GM18867 (cell line): Measurements from ENCODE around the gene NR2C1.
A peak's percentile ranks its signal among the peaks of the same experiment; 100 is the strongest.
"Not testable (repeated sequence)": the region's sequence is repeated elsewhere in the genome, so short reads cannot be mapped to it uniquely, and the experiment has no call there.

Source experiments
- ATAC-seq: cut with Tn5 transposase; IDR thresholded peaks from one replicate; pipeline ENCODE4 v1.9.1; 2021; ENCODE audit warnings: mild to moderate bottlenecking, moderate library complexity; ENCODE audit not compliant: unreplicated experiment

NR2C1 gene

DNA sequence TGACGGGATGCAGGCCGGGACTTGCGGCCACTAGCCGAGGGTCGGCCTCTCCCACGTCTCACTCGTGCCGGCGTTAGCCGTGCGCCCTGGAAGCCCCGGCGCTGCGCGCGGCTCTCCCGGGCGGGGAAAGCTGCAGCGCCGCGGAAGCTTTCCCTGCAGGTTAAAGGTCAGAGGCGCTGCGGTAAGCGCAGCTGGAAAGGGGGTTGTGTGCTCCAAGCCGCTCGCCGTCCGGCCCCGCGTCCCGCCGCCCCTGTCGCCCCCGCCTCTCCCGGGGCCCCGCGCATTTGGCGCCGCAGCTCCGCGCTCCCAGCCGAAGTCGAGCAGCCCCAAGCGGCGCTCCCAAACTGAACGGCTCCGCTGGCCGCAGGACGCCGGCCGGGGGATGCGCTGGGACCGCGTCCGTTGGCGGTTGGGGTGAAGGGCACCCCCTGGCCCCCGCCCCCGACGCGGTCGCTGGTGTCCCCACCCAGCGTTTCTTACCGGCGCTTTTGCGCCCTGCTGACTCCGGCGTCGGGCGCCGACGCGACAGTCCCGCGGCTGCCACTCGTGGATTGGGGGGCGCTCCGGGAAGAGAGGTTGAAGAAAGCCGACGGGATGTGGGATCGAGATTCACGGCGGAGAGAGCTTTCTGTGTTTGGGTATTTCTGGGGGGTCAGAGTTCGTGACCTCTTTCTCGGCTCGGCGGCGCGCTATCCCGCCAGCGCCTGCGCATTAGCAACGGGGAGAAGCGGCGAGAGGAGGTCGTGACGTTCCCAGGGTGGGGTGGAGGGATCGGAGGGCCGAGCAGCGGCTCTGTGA is at the start of gene NR2C1:
Gene NR2C1 (minus strand): TSS at position 719 of the 798 bp plus-strand sequence. CDS start 6,234 bp downstream, outside the sequence.
- ATAC-seq, result peak; percentile 97

DNA sequence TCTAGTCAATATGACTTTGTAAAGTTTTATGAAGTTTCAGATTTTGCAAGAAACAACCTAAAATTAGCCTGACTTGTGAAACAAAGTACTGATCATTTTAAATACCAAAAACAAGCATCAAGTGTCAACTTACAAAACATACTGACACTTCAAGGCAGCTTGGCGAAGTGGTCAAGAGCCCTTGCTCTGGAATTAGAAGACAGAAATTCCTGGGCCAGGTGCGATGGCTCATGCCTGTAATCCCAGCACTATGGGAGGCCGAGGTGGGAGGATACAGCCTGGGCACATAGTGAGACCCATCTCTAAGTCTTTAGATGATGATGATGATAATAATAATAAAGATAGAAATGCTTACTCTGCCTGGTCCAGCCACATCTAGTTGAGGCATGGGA is 45.4 kb upstream of the NR2C1 start:
- ATAC-seq, result no peak

DNA sequence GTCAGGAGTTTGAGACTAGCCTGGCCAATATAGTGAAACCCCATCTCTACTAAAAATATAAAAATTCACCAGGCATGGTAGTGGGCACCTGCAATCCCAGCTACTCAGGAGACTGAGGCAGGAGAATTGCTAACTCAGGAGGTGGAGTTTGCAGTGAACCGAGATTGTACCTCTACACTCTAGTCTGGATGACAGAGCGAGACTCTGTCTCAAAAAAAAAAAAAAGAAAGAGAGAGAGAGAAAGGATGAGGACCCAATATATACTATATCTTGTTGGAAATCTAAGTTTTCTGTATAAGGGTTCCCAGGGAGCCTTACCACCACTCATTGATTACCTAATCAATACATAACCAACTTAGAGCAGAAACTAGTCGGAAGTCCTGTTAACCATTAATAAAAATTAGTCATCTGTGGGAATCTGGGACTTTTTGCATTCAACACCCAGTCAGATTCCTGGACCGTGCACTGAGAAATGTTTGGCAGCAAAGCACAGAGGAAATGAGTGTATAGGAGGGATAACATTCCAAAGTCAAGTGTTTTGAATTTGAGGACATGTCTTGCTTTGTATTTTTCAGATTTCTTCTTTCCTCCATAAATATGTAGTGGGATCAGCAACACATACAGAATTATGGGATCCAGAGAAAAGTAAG is 44.8 kb upstream of the NR2C1 start:
- no peak for ATAC-seq

DNA sequence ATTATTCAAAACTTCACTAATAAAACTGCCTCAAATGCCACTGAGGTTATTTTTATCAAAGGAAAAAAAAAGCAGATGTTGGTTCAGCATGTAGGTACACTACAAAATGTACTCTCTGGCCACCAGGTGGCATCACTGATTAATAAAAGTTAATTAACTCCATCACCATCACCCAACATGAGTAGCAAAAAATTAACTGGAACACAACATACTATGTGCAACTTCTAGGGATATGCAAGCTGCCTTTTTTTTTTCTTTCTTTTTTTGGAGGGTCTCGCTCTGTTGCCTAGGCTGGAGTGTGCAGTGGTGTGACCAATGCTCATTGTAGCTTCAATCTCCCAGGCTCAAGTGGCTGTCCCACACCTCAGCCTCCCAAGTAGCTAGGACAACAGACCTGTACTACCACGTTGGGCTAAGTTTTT is 43.8 kb upstream of the NR2C1 start:
- peak; percentile 68 for ATAC-seq

DNA sequence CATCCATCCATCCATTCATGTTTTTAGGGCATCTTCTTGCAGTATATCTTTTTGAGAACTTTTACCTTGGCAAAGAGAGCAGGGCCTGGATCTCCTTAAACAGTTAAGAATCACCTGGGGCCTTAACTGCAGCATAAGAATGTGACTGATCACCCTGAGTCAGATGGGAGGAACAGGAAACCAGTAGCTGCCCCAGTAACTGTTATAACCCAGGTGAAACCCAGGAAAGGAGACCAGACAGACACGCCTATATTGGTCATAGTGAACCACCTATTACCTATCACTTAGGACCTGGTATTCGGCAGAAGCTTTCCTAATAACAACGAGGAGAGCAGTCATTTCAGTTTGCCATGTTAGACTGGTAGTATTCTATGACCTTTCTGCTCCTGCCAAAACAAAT is 43.4 kb upstream of the NR2C1 start:
- peak; percentile 51 for ATAC-seq

DNA sequence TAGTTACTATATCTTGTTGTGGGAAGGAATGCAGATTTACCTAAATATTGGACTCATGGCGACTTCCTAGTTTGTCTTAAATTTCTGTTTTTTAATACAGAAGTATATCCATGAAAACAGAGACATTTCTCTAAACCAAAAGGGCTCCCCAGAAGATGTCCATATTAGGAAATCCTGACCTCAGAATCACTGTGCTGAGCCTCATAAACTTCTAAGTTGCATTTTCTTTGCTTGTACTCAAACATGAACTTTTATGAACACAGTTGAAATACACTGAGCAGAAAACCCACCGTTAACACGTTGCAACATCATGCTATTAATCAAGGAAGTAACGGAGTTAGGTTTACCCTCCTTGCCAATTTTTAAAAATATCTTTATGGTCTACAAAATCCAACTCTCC is 42.9 kb upstream of the NR2C1 start:
- ATAC-seq, result no peak

DNA sequence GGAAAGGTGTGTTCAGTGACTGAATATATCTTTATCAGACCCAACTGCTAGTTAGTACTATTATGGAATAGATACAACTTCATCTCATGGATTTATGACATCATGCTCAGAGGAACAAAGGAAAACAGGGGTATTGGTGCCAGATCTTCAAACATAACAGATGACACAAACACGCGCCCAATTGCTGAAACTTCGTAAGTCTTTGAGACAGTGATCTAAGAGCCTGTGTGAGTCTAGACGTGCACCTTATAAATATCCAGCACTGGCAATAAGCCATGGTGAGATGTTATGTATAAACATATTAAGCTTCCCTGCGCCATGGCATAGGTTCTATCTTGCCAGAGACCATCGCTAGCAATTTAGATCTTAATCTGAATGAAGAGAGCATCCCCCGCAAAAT is 42.2 kb upstream of the NR2C1 start:
- no peak for ATAC-seq

DNA sequence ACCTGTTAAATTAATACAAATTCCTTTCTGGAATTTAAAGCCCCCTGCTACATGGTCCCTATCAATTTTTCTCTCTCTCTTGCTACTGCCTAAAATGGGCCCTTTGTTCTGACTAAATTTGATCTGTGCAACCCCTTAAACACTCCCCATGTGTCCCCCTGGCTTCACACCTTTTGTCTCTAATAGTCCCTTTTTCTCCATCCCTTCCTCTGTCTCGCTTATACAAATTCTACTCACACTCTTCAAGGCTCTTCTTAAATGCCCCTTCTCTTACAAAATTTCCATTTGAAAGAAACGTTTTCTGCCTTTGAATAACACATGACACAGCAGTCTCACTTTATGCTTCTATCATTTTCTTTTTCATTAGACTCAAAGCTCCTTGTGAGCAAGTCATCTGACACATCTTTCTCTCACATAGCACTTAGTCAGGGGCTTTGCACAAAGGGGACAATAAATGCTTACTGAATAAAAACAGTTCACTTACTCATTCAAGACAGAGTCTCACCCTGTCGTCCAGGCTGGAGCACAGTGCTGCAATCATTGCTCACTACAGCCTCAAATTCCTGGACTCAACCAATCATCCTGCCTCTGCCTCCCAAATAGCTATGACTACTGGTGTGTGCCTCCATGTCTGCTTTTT is 41.5 kb upstream of the NR2C1 start:
- ATAC-seq, result no peak

DNA sequence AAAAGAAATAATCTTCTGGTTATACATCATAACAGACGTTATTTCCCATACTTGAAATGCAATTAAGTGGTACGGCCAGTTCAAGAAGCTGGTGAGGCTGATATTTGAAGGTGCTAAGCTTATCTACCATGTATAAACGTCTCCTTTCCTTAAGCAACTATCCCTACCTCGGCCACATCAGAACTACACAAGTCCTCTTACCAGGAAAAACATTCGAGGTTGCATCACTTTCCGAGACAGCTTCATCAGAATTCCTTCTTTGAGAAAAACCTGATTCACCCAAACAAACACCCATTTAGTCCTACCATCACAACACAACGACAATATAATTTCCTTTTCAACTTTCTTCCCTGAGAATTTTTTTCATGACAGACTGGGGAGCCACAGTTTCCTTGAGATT is 33.9 kb upstream of the NR2C1 start:
- no peak for ATAC-seq

DNA sequence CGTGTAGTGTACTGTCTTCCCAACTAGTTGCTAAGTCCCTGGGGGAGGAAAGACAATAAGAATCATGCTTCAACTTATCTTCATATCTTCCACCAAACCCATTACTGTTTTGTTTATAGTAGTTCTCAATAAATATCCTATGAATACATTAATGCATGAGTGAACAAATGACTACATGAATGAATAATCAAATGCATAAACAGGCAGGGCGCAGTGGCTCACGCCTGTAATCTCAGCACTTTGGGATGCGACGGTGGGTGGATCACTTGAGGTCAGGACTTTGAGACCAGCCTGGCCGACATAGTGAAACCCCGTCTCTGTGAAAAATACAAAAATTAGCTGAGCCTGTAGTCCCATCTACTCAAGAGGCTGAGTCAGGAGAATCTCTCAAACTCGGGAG is 32.1 kb upstream of the NR2C1 start:
- no peak for ATAC-seq

DNA sequence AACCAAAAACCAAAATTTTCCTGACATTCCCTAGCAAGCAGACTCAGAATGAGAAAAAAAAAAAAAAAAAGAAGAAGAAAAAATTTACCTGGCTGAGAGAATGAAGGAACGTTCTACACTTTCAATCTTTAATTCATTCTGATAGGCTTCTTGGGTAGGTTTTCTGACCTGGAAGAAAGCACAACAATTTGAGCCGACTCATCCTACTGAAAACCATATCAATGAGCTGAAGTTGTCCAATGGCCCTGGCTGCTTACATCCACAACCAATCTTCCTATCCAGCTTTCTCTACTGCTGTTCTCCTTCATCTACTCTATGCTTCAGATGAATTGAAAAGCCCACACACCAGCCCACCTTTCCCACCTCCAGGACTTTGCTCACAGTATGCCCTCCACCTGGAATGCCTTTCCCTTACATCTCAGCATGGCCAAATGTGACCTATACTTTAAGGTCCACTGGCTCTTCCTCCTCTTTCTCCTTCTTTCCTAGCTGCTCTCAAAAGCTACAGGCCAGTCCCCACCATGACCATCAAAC is 31.6 kb upstream of the NR2C1 start:
- no peak for ATAC-seq

DNA sequence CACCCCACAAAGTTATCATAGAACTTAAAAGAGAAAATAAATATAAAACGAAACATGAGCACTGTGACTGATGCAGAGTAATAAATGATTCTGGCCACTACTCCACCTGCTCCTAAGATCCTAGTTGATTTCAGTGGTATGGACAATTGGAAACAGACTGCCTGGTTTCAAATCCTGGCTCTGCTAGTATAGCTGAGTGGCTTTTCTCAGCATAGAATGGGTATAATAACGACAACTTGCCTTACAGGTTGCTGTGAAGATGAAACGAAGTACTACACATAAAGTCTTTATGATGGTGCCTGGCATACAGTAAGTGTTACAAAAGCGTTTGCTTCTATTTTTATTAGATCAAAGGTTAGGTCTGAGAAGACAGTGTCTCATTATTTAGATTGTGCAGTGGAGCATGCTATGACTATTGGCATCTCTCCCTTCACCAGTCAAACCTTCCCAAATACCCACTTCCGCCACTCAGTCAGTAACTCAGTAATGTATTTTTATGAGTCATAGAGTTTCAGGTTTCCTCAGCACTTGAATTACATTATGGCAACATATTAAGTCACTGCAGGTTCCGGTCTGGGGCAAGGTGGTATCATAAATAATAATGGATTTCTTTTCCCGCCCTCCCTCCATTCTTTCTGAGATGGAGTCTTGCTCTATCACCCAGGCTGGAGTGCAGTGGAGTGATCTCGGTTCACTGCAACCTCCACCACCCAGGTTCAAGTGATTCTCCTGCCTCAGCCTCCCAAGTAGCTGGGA is 29.7 kb upstream of the NR2C1 start:
- ATAC-seq, result peak; percentile 96

DNA sequence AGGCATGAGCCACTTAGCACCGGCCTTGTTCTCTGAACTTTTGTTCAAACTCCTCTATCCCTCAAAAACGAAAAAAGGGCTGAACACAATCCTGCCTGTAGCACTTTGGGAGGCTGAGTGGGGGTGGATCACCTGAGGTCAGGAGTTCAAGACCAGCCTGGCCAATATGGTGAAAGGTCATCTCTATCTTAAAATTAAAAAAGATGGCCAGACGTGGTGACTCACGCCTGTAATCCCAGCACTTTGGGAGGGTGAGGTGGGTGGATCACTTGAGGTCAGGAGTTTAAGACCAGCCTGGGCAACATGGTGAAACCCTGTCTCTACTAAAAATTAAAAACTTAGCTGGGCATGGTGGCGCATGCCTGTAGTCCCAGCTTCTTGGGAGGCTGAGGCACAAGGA is 28.5 kb upstream of the NR2C1 start:
- not testable (repeated sequence) for ATAC-seq

DNA sequence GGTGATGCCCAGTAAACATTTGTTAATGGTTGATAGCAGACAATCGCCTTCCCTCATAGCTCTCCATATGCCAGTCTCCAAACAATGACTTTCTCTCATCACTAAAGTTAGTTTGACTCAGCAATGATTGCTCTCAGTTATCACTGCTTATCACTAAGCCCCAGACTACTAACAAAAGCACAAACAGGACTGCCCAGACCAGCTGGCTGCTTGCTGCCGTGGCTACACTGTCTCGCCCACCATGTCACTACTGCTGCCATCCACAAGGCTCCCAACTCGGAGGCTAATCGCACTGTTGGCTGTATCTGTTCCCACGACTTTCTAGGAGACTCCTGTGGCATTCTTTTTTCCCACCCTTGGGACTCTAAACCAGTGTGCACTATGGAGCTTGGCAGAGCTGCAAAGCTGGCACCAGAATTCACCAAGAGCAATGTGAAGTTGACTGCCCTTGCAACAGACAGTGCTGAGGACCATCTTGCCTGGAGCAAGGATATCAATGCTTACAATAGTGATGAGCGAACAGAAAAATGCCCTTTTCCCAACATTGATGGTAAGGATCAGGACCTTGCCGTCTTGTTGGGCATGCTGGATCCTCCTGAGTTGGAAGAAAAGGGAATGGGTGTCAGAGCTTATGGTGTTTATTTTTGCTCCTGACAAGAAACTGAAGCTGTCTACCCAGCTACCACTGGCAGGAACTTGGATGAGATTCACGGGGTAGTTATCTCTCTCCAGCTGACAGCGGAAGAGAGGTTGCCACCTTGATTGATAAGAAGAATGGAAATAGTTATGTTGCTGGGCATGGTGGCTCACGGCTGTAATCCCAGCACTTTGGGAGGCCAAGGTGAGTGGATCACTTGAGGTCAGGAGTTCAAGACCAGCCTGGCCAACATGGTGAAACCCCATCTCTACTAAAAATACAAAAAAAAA is 27.1 kb upstream of the NR2C1 start:
- no peak for ATAC-seq

DNA sequence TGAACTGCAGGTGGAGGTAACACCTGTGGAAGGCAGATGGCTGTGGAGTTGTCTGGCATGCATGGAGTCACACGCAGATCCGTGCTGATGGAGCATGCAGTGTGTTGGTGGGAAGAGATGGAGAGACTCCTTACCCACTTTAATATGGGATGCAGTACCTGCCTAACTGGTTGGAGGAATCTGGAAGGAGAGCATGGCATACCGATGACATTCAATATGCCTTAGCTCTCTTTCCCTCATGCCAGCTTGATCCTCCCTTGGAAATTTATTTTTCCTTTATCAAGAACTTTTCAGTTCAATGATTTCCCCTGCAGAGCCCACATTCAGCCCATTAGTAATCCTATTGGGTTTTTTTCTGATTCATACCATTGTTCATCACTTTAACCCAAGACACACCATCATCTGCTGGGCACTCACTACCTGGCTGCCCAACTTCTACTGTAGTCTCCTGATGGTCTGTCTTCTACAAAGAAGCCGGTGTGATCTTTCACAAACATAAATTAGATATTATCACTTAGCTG is 25.9 kb upstream of the NR2C1 start:
- ATAC-seq, result no peak

DNA sequence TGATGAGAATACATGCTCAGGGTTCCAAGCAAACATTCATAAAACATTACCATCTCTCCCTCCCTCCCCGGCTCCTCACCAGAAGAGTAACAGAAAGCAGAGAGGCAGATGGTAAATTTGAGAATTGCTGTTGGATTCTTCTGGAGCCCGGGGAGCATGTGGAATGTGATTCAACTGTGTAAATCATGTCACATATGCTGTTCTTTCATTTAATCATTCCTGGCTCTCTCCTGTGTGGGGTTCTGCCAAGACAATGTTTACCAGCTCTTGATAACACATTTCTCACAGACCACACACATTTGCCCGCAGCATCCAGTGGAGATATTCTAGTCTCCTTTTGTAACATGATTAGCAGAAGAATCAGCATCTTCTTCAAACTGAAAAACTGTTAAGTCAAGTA is 23.4 kb upstream of the NR2C1 start:
- ATAC-seq, result no peak

DNA sequence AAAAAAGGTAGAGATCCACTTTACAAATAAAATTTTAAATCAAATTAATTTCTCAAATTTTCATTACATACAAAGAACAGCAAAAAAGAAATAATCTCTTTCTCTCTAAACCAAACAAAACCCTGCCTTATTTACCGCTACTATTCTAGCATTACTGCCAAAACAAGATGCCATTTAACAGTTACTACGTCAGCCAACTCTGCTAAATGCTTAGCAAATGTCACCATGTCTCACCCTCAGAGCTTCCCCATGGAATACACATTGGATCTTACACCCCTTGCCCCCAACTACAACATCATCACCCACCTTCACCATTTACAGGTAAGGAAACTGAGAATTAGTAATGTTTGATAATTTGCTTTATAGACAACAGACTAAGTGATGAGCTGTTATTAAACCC is 23.0 kb upstream of the NR2C1 start:
- no peak for ATAC-seq

DNA sequence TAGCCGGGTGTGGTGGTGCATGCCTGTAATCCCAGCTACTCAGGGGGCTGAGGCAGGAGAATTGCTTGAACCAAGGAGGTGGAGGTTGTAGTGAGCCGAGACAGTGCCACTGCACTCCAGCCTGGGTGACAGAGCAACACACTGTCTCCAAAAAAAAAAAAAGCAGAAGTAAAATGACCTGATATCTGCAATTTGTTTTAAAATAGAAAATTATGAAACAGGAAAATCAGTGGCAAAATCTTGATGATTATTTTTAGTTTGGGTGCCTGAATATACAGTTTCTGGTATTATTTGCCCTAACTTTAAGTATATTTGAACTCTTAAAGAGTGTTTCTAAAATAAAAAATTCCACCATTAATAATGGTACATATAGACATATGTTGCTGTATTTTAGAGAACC is 22.4 kb upstream of the NR2C1 start:
- ATAC-seq, result not testable (repeated sequence)

DNA sequence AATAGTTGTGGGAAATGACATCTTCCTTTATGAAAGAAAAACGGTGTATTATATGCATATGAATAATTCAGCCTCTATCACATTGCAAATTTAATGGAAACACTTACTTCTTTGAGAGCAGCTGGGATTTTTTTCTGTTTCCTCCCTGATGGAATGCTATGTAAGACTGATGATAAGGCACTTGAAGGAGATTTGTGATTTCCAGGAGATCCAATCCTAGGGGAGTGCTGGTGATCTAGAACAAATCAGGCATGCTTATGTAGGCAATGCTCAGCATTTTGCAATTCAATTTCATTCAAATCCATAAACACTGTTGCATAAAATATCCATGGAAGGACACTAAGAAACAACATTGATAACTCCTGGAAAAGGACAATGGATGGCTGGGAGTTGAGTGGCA is 16.0 kb upstream of the NR2C1 start:
- ATAC-seq, result no peak

DNA sequence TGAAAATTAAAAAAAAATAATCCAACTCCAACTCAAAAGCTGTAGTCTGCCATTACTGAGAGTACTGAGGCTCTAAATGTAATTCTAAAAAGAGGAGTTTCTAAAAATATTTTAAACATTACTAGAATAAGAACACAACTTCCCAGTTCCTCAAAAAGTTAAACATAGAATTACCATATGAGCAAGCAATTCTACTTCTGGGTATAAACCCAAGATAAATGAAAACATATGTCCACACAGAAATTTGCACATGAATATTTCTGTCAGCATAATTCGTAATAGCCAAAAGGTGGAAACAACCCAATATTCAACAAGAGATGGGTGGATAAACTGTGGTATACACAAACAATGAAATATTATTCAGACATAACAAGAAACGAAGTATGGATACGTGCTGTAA is 15.0 kb upstream of the NR2C1 start:
- ATAC-seq, result peak; percentile 55
